HepG2 (cell line): ENCODE results near the gene TRIM34. TPM values are rescaled to one million over a fixed set of nuclear protein-coding genes. Genes with fewer than 3 reads are reported as not detected.

Experiments
- ATAC-seq: fragments of 200-7000 bp; cut with Tn5 transposase; 3 replicates; pipeline ENCODE4 v1.9.1; 2020; ENCODE audit warnings: mild to moderate bottlenecking, moderate library complexity
- BruUV-seq: library from RNA; stranded (reverse); fragments of 400-500 nt; replicated peaks from 2 replicates; lab custom pipeline; 2021; lab: Mats Ljungman, UMichigan
- CTCF ChIA-PET: fragments of 300-600 bp; formaldehyde crosslinking; extraction: SDS; loops from one replicate; lab custom pipeline; 2021; ENCODE audit warnings: low total read pairs, inconsistent platforms, low intra/inter-chr PET ratio; lab: Yijun Ruan, JAX
- POLR2A ChIA-PET: fragments of 350-600 bp; sonication (Branson Sonifier 250); formaldehyde crosslinking; loops from one replicate; lab custom pipeline; 2020; ENCODE audit warnings: antibody characterized with exemption, inconsistent platforms; lab: Yijun Ruan, JAX
- DNase-seq: peaks from one replicate; pipeline ENCODE4 v3.0.0-alpha.2; 2015; ENCODE audit warnings: low spot score
- FAIRE-seq: peaks from 3 replicates; lab custom pipeline; 2011; peaks lifted over from hg19 to GRCh38; lab: Jason Lieb, UNC
- H2AFZ ChIP-seq: one replicate; pipeline ENCODE4 v1.6.1; 2011; ENCODE audit warnings: low read length, inconsistent platforms
- H3K27ac ChIP-seq: fragments of 300-600 bp; 3 replicates; pipeline ENCODE4 v1.8.0; 2011; ENCODE audit warnings: mixed run types, mild to moderate bottlenecking, mixed read lengths, low read length, inconsistent platforms; ENCODE audit not compliant: insufficient read depth; ENCODE audit errors: extremely low read length
- H3K27me3 ChIP-seq, 2 experiments: fragments of 200-600 bp in 1 of 2; 2 replicates in 1 of 2; 3 replicates in 1 of 2; pipeline versions ENCODE4 v1.6.0 to v1.8.0; 2011; ENCODE audit warnings: low read length in 2 of 2, mild to moderate bottlenecking in 2 of 2, moderate library complexity in 2 of 2, inconsistent platforms in 1 of 2; ENCODE audit not compliant: insufficient read depth in 2 of 2, control insufficient read depth in 1 of 2
- H3K36me3 ChIP-seq, 2 experiments: fragments of 200-600 bp in 1 of 2; replicated peaks in 1 of 2; 2 replicates in 1 of 2; 3 replicates in 1 of 2; pipeline versions ENCODE4 v1.5.1 to v1.8.0; 2011; ENCODE audit warnings: low read length in 2 of 2, inconsistent platforms in 1 of 2; ENCODE audit not compliant: insufficient read depth in 2 of 2, control insufficient read depth in 1 of 2
- H3K4me1 ChIP-seq: 2 replicates; pipeline ENCODE4 v1.5.1; 2012; ENCODE audit warnings: low read length, inconsistent platforms; ENCODE audit not compliant: insufficient read depth
- H3K4me2 ChIP-seq: 2 replicates; pipeline ENCODE4 v1.6.0; 2011; ENCODE audit warnings: low read depth, low read length, inconsistent platforms
- H3K4me3 ChIP-seq, 3 experiments: fragments of 200-600 bp in 1 of 3; sonication (generic), shearing (Covaris generic) in 1 of 3; replicated peaks in 1 of 3; 2 replicates each; pipeline ENCODE4 v1.5.1; 2011 to 2016; ENCODE audit warnings: low read length in 3 of 3, inconsistent platforms in 2 of 3, low read depth in 2 of 3, mild to moderate bottlenecking in 2 of 3, control low read depth in 1 of 3, mixed read lengths in 1 of 3; ENCODE audit not compliant: insufficient read depth in 1 of 3
- H3K79me2 ChIP-seq: one replicate; pipeline ENCODE4 v1.6.1; 2011; ENCODE audit warnings: low read length, inconsistent platforms; ENCODE audit not compliant: insufficient read depth
- H3K9ac ChIP-seq: 2 replicates; pipeline ENCODE4 v1.6.0; 2011; ENCODE audit warnings: mild to moderate bottlenecking, low read depth, low read length, inconsistent platforms; ENCODE audit not compliant: insufficient read depth
- H3K9me3 ChIP-seq: 2 replicates; pipeline ENCODE4 v1.5.1; 2012; ENCODE audit warnings: mild to moderate bottlenecking, low read length
- H4K20me1 ChIP-seq: 2 replicates; pipeline ENCODE4 v1.6.0; 2011; ENCODE audit warnings: inconsistent platforms, mild to moderate bottlenecking, low read length, moderate library complexity; ENCODE audit not compliant: insufficient read depth
- ARHGAP35 ChIP-seq: sonication (generic); formaldehyde crosslinking; IDR thresholded peaks from 2 replicates; pipeline ENCODE4 v1.9.0; 2022; ENCODE audit warnings: mild to moderate bottlenecking, inconsistent platforms, moderate library complexity, missing genetic modification reagents, borderline replicate concordance
- HNF4G ChIP-seq, 2 experiments: sonication (generic) in 1 of 2; formaldehyde crosslinking in 1 of 2; IDR thresholded peaks; 2 replicates each; pipeline versions ENCODE4 v1.4.0 to v1.6.1; 2011 to 2020; ENCODE audit warnings: borderline replicate concordance in 2 of 2, low read depth in 2 of 2, mild to moderate bottlenecking in 2 of 2, low read length in 1 of 2, missing genetic modification reagents in 1 of 2, moderate library complexity in 1 of 2
- PCBP1 ChIP-seq: fragments of 200-400 bp; formaldehyde crosslinking; IDR thresholded peaks from 2 replicates; pipeline ENCODE4 v1.6.1; 2017; ENCODE audit warnings: mild to moderate bottlenecking, low read depth, low read length, borderline replicate concordance
- POGK ChIP-seq: sonication (generic); formaldehyde crosslinking; conservative IDR thresholded peaks from 2 replicates; pipeline ENCODE4 v1.8.0; 2022; ENCODE audit warnings: mild to moderate bottlenecking, moderate library complexity, missing genetic modification reagents
- RAD21 ChIP-seq: fragments of 450-650 bp; formaldehyde crosslinking; IDR thresholded peaks from 2 replicates; pipeline ENCODE4 v1.5.0; 2020; ENCODE audit warnings: mild to moderate bottlenecking
- SAFB2 ChIP-seq: sonication (generic); formaldehyde crosslinking; IDR thresholded peaks from 2 replicates; pipeline ENCODE4 v1.5.1; 2020; ENCODE audit warnings: missing genetic modification reagents, low read depth, mild to moderate bottlenecking, borderline replicate concordance
- ZFY ChIP-seq: sonication (generic); formaldehyde crosslinking; IDR thresholded peaks from 2 replicates; pipeline ENCODE4 v1.4.0; 2020; ENCODE audit warnings: missing genetic modification reagents
- ZNF337 ChIP-seq: sonication (generic); formaldehyde crosslinking; IDR thresholded peaks from 2 replicates; pipeline ENCODE4 v1.5.1; 2020; ENCODE audit warnings: missing genetic modification reagents, low read depth, mild to moderate bottlenecking, borderline replicate concordance
- ZNF512B ChIP-seq: sonication (generic); formaldehyde crosslinking; IDR thresholded peaks from 2 replicates; pipeline ENCODE4 v1.5.1; 2020; ENCODE audit warnings: missing genetic modification reagents, mild to moderate bottlenecking, borderline replicate concordance
- ZNF598 ChIP-seq: sonication (generic); formaldehyde crosslinking; IDR thresholded peaks from 2 replicates; pipeline ENCODE4 v1.5.1; 2020; ENCODE audit warnings: mild to moderate bottlenecking, missing genetic modification reagents, borderline replicate concordance
- ZNF607 ChIP-seq: sonication (generic); formaldehyde crosslinking; IDR thresholded peaks from 2 replicates; pipeline ENCODE4 v1.5.1; 2020; ENCODE audit warnings: missing genetic modification reagents, mild to moderate bottlenecking, borderline replicate concordance
- WGBS: methylation state at CpG from one replicate; pipeline ENCODE4 v1.1.6; 2017; ENCODE audit warnings: low lambda C conversion rate; 5-methylcytosine and 5-hydroxymethylcytosine counted together
- in situ Hi-C: cut with HindIII; loops from 2 replicates; pipeline ENCODE4 v1.10.0; 2017; ENCODE audit warnings: low pct_unique_long_range_greater_than_20kb; ENCODE audit not compliant: extremely low pct_ligation_motif_present
- intact Hi-C: fragments of 100-400 bp; cut with micrococcal nuclease; formaldehyde crosslinking; loops from one replicate; pipeline ENCODE4 v1.10.0; 2022; ENCODE audit not compliant: unreplicated experiment
- polyA plus RNA-seq, 8 experiments: library from polyadenylated mRNA; depleted of rRNA in 3 of 8; stranded (reverse) in 7 of 8; unstranded in 1 of 8; fragments of >200 nt; fragmentation: Illumina TruSeq in 4 of 8; extraction: Trizol in 4 of 8; gene quantifications; 2 replicates each; pipeline versions ENCODE4 v1.2.1 to v1.2.3, GENCODE V29; 2011 to 2016; ENCODE audit warnings: low read depth in 4 of 8, missing spikeins in 1 of 8, mixed read lengths in 1 of 8; ENCODE audit not compliant: insufficient read depth in 1 of 8
- total RNA-seq, 5 experiments: library from RNA; depleted of rRNA; stranded (reverse); fragments of >200 nt; fragmentation: Illumina TruSeq; extraction: Trizol; gene quantifications; 2 replicates each; pipeline ENCODE4 v1.2.3, GENCODE V29; 2016; ENCODE audit warnings: low read depth in 1 of 5
- TF ChIP-seq, protein P1 (sequence below): sonication (generic); formaldehyde crosslinking; IDR thresholded peaks from 2 replicates; pipeline ENCODE4 v1.9.0; 2021; ENCODE audit warnings: missing genetic modification reagents, borderline replicate concordance
- TF ChIP-seq, protein P2 (sequence below): sonication (generic); formaldehyde crosslinking; IDR thresholded peaks from 2 replicates; pipeline ENCODE4 v1.8.0; 2022; ENCODE audit warnings: mild to moderate bottlenecking, missing genetic modification reagents, moderate library complexity

TRIM34 gene
- total and polyA plus RNA-seq, 2 of the 13 experiments (the other 11 are each of a cell fraction or from before 2014, with no cell fraction given), result 0.13 to 0.42 TPM

- no peak for FAIRE-seq
- DNase-seq, result no peak
- Histone ChIP-seq H2AFZ (no peak overlapping the region), H3K4me1 (no peaks in the 10 kb centered on the region), H3K36me3 (no peaks in the 10 kb centered on the region), H3K79me2 (no peaks in the 10 kb centered on the region), H4K20me1 (no peaks in the 10 kb centered on the region), H3K4me2 (no peak overlapping the region), H3K27me3 (peaks cover 1 to 3% of the 10 kb centered on the region in 2 experiments; a peak in 2 of 5 replicates), H3K9me3 (no peaks in the 10 kb centered on the region), H3K9ac (no peak overlapping the region), H3K27ac (no peak overlapping the region), H3K4me3 (no peak overlapping the region)
- in situ Hi-C loops, result no loop called here
- BruUV-seq, result no TSS peak
- TF ChIP-seq RAD21 (CRISPR knock-in tag) (no peak), PCBP1 (no peak), POGK (CRISPR knock-in tag) (no peak), ZNF607 (CRISPR knock-in tag) (no peak), ZNF337 (CRISPR knock-in tag) (no peak), ZFY (CRISPR knock-in tag) (no peak), HNF4G (IDR thresholded peaks at IDR 0.05; ENCODE audit: borderline replicate concordance, low read depth, low read length) (no peak), HNF4G (CRISPR knock-in tag; IDR thresholded peaks at IDR 0.05; ENCODE audit: borderline replicate concordance, low read depth) (no peak), SAFB2 (CRISPR knock-in tag) (no peak), ZNF598 (CRISPR knock-in tag) (no peak), ZNF512B (CRISPR knock-in tag) (no peak), ARHGAP35 (CRISPR knock-in tag) (no peak)
- TF ChIP-seq, protein P1, sequence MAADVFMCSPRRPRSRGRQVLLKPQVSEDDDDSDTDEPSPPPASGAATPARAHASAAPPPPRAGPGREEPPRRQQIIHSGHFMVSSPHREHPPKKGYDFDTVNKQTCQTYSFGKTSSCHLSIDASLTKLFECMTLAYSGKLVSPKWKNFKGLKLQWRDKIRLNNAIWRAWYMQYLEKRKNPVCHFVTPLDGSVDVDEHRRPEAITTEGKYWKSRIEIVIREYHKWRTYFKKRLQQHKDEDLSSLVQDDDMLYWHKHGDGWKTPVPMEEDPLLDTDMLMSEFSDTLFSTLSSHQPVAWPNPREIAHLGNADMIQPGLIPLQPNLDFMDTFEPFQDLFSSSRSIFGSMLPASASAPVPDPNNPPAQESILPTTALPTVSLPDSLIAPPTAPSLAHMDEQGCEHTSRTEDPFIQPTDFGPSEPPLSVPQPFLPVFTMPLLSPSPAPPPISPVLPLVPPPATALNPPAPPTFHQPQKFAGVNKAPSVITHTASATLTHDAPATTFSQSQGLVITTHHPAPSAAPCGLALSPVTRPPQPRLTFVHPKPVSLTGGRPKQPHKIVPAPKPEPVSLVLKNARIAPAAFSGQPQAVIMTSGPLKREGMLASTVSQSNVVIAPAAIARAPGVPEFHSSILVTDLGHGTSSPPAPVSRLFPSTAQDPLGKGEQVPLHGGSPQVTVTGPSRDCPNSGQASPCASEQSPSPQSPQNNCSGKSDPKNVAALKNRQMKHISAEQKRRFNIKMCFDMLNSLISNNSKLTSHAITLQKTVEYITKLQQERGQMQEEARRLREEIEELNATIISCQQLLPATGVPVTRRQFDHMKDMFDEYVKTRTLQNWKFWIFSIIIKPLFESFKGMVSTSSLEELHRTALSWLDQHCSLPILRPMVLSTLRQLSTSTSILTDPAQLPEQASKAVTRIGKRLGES (CRISPR knock-in tag), result no peak
- TF ChIP-seq, protein P2, sequence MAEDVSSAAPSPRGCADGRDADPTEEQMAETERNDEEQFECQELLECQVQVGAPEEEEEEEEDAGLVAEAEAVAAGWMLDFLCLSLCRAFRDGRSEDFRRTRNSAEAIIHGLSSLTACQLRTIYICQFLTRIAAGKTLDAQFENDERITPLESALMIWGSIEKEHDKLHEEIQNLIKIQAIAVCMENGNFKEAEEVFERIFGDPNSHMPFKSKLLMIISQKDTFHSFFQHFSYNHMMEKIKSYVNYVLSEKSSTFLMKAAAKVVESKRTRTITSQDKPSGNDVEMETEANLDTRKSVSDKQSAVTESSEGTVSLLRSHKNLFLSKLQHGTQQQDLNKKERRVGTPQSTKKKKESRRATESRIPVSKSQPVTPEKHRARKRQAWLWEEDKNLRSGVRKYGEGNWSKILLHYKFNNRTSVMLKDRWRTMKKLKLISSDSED (CRISPR knock-in tag), result no peak
- CTCF ChIA-PET, result no interaction called here
- intact Hi-C loops, result no loop called here
- no peak for ATAC-seq
- 24% methylated on average over 5 of the region's 5 CpGs for WGBS
- POLR2A ChIA-PET, result no interaction called here
Measured at GRCh38 chr11:5605849-5606248, 19.0 kb upstream of the TRIM34 start.
